Keratinocyte (primary cell): Measurements from ENCODE around the gene FTH1. TPM values are rescaled to one million over a fixed set of nuclear protein-coding genes. Genes with fewer than 3 reads are reported as not detected.
A peak's percentile ranks its signal among the peaks of the same experiment; 100 is the strongest.

ENCODE experiments used
- DNase-seq: peaks from one replicate; pipeline ENCODE4 v3.0.0-alpha.2; 2011; ENCODE audit warnings: low read depth, missing footprints, low spot score
- FAIRE-seq: peaks from 2 replicates; lab custom pipeline; 2011; peaks lifted over from hg19 to GRCh38; lab: Jason Lieb, UNC
- H2AFZ ChIP-seq: 2 replicates; pipeline ENCODE4 v1.6.0; 2012; ENCODE audit warnings: low read length, control low read depth, inconsistent platforms; ENCODE audit not compliant: control insufficient read depth
- H3K27ac ChIP-seq: 2 replicates; pipeline ENCODE4 v1.5.1; 2011; ENCODE audit warnings: low read length; ENCODE audit not compliant: control insufficient read depth, insufficient read depth
- H3K27me3 ChIP-seq: 3 replicates; pipeline ENCODE4 v1.6.0; 2011; ENCODE audit warnings: low read length; ENCODE audit not compliant: control insufficient read depth, insufficient read depth; ENCODE audit errors: extremely low read depth
- H3K36me3 ChIP-seq, 2 experiments: 2 replicates in 1 of 2; 3 replicates in 1 of 2; pipeline ENCODE4 v1.5.1; 2011; ENCODE audit warnings: low read length in 2 of 2, mild to moderate bottlenecking in 1 of 2; ENCODE audit not compliant: control insufficient read depth in 2 of 2, insufficient read depth in 2 of 2; ENCODE audit errors: extremely low read depth in 1 of 2
- H3K4me1 ChIP-seq: 3 replicates; pipeline ENCODE4 v1.5.1; 2011; ENCODE audit warnings: low read length; ENCODE audit not compliant: control insufficient read depth, insufficient read depth; ENCODE audit errors: extremely low read depth
- H3K4me2 ChIP-seq: 3 replicates; pipeline ENCODE4 v1.6.0; 2011; ENCODE audit warnings: low read depth, low read length; ENCODE audit not compliant: control insufficient read depth, insufficient read depth; ENCODE audit errors: extremely low read depth
- H3K4me3 ChIP-seq, 3 experiments: fragments of 200-600 bp in 1 of 3; sonication (generic) in 1 of 3; 2 replicates in 2 of 3; 3 replicates in 1 of 3; pipeline ENCODE4 v1.5.1; 2011 to 2016; ENCODE audit warnings: low read length in 3 of 3, mild to moderate bottlenecking in 3 of 3, control low read depth in 2 of 3, inconsistent platforms in 1 of 3, low read depth in 1 of 3, mixed read lengths in 1 of 3, mixed run types in 1 of 3, moderate library complexity in 1 of 3; ENCODE audit not compliant: control insufficient read depth in 2 of 3, insufficient read depth in 2 of 3; ENCODE audit errors: extremely low read depth in 1 of 3
- H3K79me2 ChIP-seq: 2 replicates; pipeline ENCODE4 v1.6.0; 2012; ENCODE audit warnings: low read length; ENCODE audit not compliant: control insufficient read depth, insufficient read depth
- H3K9ac ChIP-seq: 3 replicates; pipeline ENCODE4 v1.6.0; 2011; ENCODE audit warnings: low read length; ENCODE audit not compliant: control insufficient read depth, insufficient read depth; ENCODE audit errors: extremely low read depth
- H3K9me1 ChIP-seq: 3 replicates; pipeline ENCODE4 v1.6.0; 2011; ENCODE audit warnings: low read length; ENCODE audit not compliant: control insufficient read depth, insufficient read depth; ENCODE audit errors: extremely low read depth
- H3K9me3 ChIP-seq: 2 replicates; pipeline ENCODE4 v1.5.1; 2012; ENCODE audit warnings: low read depth, low read length; ENCODE audit not compliant: control insufficient read depth
- H4K20me1 ChIP-seq: 3 replicates; pipeline ENCODE4 v1.6.0; 2011; ENCODE audit warnings: low read length; ENCODE audit not compliant: control insufficient read depth, insufficient read depth; ENCODE audit errors: extremely low read depth
- EZH2 ChIP-seq: IDR thresholded peaks from one replicate; pipeline ENCODE4 v1.6.1; 2012; ENCODE audit warnings: inconsistent platforms, mild to moderate bottlenecking, low read length, moderate library complexity
- dilution Hi-C: fragments of 300-500 bp; cut with MboI; formaldehyde crosslinking; loops from one replicate; pipeline ENCODE4 v1.7.0; 2020; ENCODE audit warnings: low sequenced_read_pairs; ENCODE audit not compliant: extremely low pct_ligation_motif_present
- polyA plus RNA-seq, 5 experiments: library from polyadenylated mRNA; depleted of rRNA in 3 of 5; stranded (reverse) in 3 of 5; stranded (forward) in 1 of 5; unstranded in 1 of 5; fragments of >200 nt; gene quantifications; 1 replicate in 1 of 5; 2 replicates in 3 of 5; 3 replicates in 1 of 5; pipeline versions ENCODE4 v1.2.1 to v1.2.3, GENCODE V29; 2011 to 2012; ENCODE audit warnings: missing spikeins in 2 of 5, low read depth in 1 of 5, low replicate concordance in 1 of 5
- TF ChIP-seq, protein P1 (sequence below), 3 experiments: IDR thresholded peaks in 1 of 3; conservative IDR thresholded peaks in 1 of 3; optimal IDR thresholded peaks in 1 of 3; 2 replicates in 2 of 3; 3 replicates in 1 of 3; pipeline versions ENCODE3 to v1.5.1; 2011; ENCODE audit warnings: low read length in 3 of 3, mild to moderate bottlenecking in 3 of 3, moderate library complexity in 2 of 3, control low read depth in 1 of 3, inconsistent platforms in 1 of 3; ENCODE audit not compliant: insufficient read depth in 2 of 3; ENCODE audit errors: extremely low read depth in 1 of 3

Gene FTH1
- polyA plus RNA-seq, 1 donor (not counting 4 experiments of a cell fraction or from before 2014, with no cell fraction given): 1,058 TPM

DNA sequence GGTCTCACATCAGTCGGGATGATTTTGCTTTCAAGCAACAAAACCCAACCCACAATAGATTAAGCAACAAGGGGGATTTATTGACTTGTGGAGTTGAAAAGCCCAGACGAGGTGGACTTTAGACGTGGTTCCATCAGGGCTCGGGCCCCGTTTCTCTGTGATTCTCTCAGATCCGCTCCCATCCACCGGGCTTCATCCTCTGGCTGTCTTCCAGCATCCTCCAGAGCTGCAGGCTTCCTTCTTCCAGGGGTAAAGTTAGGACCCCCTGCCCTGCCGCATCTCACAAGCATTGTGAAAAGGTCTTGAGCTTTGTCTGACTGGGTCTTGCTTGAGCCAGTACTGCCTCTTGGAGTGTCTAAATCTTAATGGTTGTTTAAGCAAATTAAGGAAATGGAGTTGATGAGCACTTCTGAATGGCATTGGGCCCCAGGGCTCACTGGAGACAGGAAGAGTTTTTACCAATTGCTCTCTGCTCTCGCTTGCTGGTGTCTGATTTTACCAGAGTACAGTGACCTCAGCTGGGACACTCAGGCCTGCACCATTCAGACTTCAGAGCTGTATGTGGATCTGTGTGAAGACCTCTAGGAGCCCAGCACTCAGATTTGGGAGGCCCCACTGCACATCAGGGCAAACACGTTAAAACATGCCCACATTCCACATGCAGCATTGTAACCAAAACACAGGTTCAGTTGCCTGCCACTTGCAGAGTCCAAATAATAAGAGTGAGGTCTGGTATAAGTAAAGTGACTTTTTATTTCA, 13.5 kb upstream of the FTH1 start:
- dilution Hi-C loops: no loop called here
- H3K4me2 ChIP-seq: peak overlapping the region; percentile 49

DNA sequence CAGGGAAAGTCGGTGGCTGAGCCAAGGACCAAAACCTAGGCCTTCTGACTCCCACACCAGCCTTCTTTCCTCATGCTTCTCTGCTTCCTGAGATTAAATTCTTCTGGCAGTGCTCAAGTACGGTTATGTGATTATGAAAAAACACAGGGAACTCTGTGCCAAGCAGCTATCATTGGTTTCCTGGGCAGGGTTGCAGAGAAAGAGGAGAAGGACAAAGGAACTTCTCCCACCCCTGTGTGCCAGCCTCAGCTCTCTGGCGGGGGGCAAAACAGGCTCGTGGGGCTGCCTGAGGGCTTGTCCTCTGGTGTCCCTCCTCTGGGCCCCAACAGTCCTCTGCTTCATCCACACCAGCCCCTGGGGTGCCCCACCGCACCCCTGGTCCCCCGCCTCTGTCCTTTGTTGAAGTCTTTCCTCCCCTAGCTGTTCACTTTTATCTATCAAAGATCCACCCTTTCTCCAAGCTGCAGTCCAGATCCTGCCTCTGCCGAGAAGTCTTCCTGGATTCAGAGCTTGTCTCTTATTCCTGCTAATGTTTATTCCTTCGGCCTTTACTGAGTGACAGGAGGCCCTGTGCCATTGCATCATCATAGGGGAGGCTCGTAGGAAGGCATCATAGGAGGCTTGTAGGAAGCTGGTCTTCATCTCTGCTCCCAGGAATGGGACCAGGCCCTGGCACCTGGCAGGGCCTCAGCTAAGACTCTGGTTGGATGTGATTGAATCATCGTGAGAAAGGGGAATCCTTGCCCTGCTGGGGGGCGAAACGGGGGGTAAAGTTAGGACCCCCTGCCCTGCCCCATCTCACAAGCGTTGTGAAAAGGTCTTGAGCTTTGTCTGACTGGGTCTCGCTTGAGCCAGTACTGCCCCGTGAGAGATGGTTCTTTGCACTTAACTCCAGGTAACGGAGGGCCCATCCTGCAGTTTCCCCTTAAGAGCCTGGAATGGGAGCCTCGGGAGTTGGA, 11.5 kb upstream of the FTH1 start:
- DNase-seq (no peak), FAIRE-seq (no peak)
- TF ChIP-seq EZH2: no peak
- TF ChIP-seq, protein P1, sequence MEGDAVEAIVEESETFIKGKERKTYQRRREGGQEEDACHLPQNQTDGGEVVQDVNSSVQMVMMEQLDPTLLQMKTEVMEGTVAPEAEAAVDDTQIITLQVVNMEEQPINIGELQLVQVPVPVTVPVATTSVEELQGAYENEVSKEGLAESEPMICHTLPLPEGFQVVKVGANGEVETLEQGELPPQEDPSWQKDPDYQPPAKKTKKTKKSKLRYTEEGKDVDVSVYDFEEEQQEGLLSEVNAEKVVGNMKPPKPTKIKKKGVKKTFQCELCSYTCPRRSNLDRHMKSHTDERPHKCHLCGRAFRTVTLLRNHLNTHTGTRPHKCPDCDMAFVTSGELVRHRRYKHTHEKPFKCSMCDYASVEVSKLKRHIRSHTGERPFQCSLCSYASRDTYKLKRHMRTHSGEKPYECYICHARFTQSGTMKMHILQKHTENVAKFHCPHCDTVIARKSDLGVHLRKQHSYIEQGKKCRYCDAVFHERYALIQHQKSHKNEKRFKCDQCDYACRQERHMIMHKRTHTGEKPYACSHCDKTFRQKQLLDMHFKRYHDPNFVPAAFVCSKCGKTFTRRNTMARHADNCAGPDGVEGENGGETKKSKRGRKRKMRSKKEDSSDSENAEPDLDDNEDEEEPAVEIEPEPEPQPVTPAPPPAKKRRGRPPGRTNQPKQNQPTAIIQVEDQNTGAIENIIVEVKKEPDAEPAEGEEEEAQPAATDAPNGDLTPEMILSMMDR (optimal IDR thresholded peaks at IDR 0.05 in 1 of 3, IDR thresholded peaks at IDR 0.05 in 1 of 3, conservative IDR thresholded peaks at IDR 0.05 in 1 of 3; ENCODE audit: extremely low read depth in 1 of 3, insufficient read depth in 2 of 3, low read length in 3 of 3): no peak
- H3K9me1 ChIP-seq: no peaks in the 10 kb centered on the region
- H3K36me3 ChIP-seq: no peaks in the 10 kb centered on the region
- H3K4me2 ChIP-seq: no peak overlapping the region
- H3K27me3 ChIP-seq: no peaks in the 10 kb centered on the region
- no peaks in the 10 kb centered on the region for H3K79me2 ChIP-seq
- H3K27ac ChIP-seq: no peak overlapping the region
- H4K20me1 ChIP-seq: no peaks in the 10 kb centered on the region
- H2AFZ ChIP-seq: no peak overlapping the region
- H3K9ac ChIP-seq: no peak overlapping the region
- H3K4me1 ChIP-seq: peaks cover 17% of the 10 kb centered on the region
- no peak overlapping the region for H3K4me3 ChIP-seq
- dilution Hi-C loops: no loop called here
- no peaks in the 10 kb centered on the region for H3K9me3 ChIP-seq

More for the DNA sequence above, 13.5 kb upstream of the FTH1 start:
- FAIRE-seq (peak; percentile 53), DNase-seq (no peak)
- Histone ChIP-seq H3K27me3 (no peaks in the 10 kb centered on the region), H3K9ac (no peak overlapping the region), H3K9me3 (no peaks in the 10 kb centered on the region), H3K9me1 (no peaks in the 10 kb centered on the region), H3K36me3 (no peaks in the 10 kb centered on the region), H4K20me1 (no peaks in the 10 kb centered on the region), H3K27ac (peak overlapping the region; percentile 44), H3K79me2 (no peaks in the 10 kb centered on the region), H3K4me1 (peaks cover 10% of the 10 kb centered on the region), H3K4me3 (peak overlapping the region in 1 of 3 experiments; percentile 7), H2AFZ (peak overlapping the region; percentile 55)
- TF ChIP-seq EZH2: no peak
- TF ChIP-seq, protein P1 (optimal IDR thresholded peaks at IDR 0.05 in 1 of 3, IDR thresholded peaks at IDR 0.05 in 1 of 3, conservative IDR thresholded peaks at IDR 0.05 in 1 of 3; ENCODE audit: extremely low read depth in 1 of 3, insufficient read depth in 2 of 3, low read length in 3 of 3): no peak
